NCI-H187 treated with DMSO at 0.1 percent for 48 hours (cell line): ENCODE measurements around the gene CACNB2.
"Not testable (repeated sequence)": the region's sequence is repeated elsewhere in the genome, so short reads cannot be mapped to it uniquely, and the experiment has no call there.

Experiments used
- DNase-seq: peaks from one replicate; lab custom pipeline; 2025; lab: John Stamatoyannopoulos, UW

The CACNB2 gene

GRCh38 chr10:18145652-18146051 lies 5.4 kb downstream of the CACNB2 start:
- no peak for DNase-seq

DNA sequence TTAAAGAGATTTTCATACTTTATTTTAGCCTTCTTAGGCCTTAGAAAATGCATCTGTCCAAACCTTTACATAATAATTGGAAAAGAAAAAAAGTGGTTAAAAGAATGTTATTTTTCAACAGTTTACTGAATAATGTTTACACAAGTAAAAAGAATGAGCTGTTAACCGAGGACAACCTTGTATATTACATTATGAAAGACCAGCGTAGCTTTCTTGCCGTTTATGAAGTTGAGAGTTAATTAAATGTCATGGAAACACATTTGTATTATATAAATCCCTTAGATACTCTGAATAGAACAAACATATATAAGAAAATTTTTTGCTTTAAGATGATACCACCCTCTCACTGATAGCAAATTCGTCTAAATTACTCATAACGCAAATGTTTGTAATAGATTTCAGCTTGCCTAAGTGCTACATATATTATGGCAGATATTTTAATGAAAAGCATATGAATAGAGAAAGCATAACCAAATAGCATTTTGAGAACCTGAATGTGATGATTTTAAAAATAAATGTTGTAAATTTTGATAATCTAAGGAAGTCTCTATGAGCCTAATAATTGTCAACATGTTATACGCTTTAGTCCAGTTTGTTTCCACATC lies 9.1 kb downstream of the CACNB2 start:
- DNase-seq, result no peak

DNA sequence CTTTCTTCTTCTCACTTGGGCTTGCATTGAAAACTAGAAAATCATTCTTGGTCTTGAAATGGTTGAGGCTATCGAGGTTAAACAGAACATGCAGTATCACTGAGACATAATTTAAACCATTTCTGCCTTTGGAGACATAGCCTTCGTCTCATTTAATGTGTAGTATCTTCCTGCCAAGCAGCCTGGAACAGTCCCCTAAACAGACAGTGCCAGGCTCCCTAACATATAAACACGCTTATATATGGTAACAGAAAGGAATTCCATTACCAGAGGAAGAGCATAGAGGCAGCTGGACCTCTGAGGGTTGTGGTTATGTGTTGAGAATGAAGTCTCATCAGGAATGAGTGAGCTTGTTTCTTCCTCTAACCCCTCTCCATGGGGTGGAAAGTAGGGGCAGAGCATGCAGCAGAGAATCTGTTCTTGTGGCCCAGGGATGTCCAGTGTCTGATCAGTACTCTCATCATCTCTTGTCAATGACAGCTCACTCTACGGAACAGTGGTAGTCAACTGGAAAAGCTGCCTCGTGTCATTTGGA lies 11.2 kb downstream of the CACNB2 start:
- no peak for DNase-seq

DNA sequence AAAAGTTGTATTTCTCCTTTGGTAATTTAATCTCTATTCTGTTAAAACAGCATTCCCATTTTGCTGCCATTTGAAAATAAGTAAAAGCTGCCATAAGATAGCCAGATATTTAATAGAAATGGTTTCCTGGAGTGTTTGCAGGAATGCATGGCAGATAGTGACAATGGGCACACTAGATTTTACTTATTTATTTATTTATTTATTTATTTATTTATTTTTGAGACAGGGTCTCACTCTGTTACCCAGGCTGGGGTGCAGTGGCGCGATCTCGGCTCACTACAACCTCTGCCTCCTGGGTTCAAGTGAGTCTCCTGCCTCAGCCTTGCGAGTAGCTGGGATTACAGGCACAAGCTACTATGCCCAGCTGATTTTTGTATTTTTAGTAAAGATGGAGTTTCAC lies 13.2 kb downstream of the CACNB2 start:
- not testable (repeated sequence) for DNase-seq

- no peak for DNase-seq
These were observed 15.1 kb downstream of the CACNB2 start for GRCh38 chr10:18155321-18155720.

GRCh38 chr10:18156797-18157196 lies 16.6 kb downstream of the CACNB2 start:
- not testable (repeated sequence) for DNase-seq

- no peak for DNase-seq
These were observed 17.7 kb downstream of the CACNB2 start for GRCh38 chr10:18157881-18158280.

DNA sequence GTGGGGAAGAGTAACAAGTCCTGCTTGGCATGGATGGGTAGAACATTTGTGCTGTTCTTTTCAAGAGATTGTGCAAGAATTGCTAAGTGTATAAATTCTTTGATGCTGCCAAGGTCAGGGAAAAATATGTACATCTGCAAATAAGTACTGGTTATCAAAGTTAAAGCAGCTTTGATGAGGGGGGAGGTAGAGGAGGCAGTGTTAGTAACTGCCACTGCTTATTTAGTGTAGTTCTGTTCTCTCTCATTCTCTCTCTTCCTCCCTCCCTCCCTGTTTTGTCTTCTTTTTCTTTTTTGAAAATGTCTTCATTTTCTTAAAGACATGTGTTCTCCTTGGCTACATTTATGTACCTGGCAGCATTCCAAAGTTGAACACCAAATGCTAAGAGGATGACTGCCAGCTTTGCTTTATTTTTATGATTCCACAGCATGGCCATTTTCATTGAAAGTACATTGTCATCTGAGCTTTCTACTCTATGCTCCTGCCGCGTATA lies 18.6 kb downstream of the CACNB2 start:
- no peak for DNase-seq

GRCh38 chr10:18159557-18159956 lies 19.3 kb downstream of the CACNB2 start:
- no peak for DNase-seq

DNA sequence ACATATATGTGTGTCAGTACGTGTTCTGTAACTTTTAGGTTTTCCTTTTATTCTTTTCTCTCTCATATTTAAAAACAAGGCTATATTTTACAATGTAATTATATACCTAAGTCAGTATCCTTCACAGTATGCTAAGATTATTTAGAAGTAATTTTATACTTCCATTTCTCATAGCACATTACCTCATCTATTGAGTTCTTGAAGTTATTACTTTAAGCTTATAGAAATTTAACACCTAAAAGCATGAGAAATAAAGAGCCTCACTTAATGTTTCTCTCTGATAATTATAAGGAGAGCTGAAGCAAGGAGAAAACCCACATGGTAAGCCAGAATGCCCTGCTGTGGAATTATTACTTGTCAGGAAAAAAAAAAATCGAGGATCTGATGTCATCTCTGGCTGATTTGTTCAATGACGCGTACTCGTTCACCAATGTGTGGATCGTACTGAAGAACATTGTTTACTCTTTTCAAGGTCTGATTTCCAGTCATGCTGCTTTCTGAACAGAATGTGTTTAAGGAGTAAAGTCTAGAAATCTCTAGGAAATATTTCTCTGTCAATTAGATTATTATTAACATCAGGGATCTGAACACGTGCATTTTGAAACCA lies 21.9 kb downstream of the CACNB2 start:
- DNase-seq, result no peak

GRCh38 chr10:18164093-18164492 lies 23.9 kb downstream of the CACNB2 start:
- no peak for DNase-seq

DNA sequence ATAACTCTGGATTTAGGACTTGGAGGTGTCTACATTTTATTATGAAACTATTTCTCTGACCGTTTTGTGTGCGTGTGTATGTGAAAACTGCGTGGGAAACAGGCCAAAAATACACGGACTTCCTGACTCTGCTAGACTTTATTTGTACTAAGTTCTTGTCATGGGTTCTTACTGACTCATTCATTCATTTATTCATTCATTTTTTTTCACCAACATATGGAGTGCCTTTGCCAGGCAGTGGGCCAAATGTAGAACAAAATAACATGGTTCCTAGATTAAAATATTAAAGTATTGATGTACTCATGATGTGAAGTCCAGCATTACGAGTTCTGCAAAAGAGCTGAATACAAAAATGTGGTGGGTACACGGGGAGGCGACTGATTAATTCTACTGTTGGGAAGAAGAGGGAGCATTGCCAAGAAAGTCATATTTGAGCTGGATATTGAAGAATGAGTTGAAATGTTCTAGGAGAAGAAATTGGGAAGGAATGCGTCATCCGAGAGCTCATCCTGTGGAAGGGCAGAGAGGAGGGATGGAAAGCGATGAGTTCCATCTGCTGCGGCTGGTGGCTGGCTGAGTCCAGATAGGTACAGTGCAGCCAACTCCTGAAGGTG lies 24.6 kb downstream of the CACNB2 start:
- DNase-seq, result no peak

GRCh38 chr10:18178854-18179483 lies 38.7 kb downstream of the CACNB2 start:
- no peak for DNase-seq

DNA sequence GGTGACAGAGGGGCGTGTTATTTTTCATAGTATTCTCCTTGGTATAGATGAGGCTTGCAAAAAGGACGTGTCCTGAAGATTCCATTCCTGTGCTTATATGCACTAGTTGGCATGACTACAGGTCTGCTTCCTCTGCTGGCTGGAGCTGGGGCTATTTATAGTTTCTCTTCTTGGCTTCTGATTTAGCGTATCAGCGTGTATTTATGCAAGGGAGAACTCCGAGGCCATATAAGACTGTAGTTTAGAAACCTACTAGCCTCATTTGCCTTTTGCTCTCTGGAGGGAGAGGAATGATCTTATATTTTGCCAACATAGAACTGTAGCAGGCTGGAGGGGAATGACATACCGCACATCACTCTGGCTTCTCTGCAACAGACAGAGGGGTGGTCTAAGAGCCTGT lies 39.7 kb downstream of the CACNB2 start:
- no peak for DNase-seq

- DNase-seq, result not testable (repeated sequence)
These were observed 41.2 kb downstream of the CACNB2 start for GRCh38 chr10:18181382-18181781.

DNA sequence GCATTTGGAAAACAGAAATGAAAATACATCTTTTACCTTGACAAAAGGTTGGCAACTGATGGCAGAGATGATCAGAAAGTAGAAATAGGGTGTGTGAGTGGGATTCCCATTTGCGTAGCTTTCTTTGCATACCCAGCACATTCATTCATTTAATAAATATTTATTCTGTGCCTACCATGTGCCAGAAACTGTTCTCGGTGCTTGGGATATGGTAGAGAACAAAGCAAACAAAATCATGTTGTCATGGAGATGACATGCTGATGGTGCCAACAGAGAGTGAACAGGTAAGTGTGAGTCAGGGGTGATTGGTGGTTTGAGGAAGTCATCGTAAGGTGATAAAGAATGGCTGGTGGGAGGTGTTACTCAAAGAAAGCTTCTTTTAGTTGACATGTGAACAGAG lies 45.4 kb downstream of the CACNB2 start:
- DNase-seq, result no peak

DNA sequence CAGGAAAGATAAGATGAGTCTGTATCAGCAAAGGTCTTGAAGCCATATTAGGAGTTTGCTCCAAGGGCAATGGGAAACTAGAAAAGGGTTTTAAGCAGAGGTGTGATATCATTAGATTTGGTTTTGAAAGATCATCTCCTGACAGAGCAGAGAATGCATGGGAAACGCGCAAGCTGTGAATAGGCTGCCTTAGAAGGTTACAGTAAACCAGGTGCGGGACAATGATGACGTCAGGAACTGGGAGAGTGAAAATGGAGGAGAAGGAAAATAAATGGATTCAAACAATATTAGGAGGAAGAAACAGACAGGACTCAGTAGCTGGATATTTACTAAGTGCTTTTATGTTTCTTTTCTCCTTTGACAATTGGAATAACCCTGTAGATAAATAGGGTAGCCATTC lies 50.6 kb downstream of the CACNB2 start:
- DNase-seq, result no peak

DNA sequence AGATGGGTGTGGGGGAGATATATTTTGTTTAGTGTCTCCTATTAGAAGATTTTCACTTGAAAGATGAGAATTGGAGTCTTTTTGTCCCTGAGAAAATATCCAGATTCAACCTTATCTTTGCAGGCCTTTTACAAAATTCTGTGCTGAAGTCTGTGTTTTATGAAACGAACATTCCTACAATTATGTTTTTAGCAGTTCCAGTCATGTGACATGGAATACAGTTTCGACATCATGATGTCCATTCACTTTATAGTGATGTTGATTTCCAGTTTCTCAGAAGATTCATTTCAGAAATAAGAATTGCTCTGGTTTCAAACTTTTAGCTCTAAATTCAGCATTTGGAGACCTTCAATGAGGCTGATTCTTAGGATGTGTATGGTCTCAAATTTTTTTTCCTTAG lies 54.4 kb downstream of the CACNB2 start:
- no peak for DNase-seq

- no peak for DNase-seq
These were observed 55.0 kb downstream of the CACNB2 start for GRCh38 chr10:18195060-18195799.

DNA sequence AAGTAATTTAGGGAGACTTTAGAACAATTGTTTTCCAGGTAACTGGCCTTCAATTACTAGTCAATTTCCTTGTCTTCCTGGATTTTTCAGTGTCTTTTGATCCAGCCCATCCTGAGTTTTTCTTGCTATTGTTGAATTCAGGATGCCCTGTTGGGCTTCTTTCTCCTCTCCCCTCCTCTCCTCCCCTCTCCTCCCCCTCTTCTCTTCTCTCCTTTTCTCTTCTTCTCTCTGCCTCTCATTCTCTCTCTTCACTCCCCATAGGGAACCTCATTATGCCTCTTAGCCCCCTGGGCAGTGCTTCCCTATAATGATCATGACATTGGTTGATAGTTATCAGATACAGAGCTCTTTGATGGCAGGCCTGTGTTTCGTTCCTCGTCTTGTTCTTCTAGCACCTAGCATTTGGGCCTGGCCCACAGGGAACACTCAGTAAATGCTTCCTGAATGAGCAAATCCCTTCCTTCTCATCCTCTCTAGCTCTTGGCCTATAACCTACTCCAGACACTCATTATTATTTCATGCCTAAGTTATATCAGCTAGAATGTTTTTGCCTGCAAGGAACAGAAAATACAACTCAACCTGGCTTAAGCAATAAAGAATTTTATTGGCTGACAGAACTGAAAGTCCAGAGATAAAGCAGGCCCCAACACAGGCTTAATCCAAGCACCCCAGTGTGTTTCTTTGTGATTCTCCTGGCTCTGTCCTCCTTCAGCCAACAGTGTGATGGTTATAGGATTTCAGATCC lies 56.8 kb downstream of the CACNB2 start:
- DNase-seq, result no peak

DNA sequence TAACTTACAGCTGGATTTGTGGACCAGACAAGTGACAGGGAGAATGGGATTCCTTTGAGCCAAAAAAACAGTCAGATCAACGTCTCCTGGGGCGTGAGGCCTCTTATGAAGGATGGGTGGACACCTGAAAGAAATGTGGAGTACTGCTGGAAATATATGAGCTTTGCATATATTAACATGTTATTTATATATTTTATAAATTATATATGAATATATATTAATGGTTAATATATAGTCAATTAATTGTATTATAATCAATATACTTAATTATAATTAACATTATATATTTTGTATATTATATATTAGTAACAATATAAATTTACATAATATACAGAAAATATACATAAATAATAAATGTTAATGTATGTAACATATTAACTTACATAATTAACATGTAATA lies 57.5 kb downstream of the CACNB2 start:
- no peak for DNase-seq
